SHP77 (cell line): ENCODE results near the gene ABTB2.
"Not testable (repeated sequence)": the region's sequence is repeated elsewhere in the genome, so short reads cannot be mapped to it uniquely, and the experiment has no call there.

Experiments used
- DNase-seq, 2 experiments: peaks; one replicate each; lab custom pipeline; 2025; lab: John Stamatoyannopoulos, UW

Gene ABTB2

GRCh38 chr11:34185926-34186841, 171.6 kb downstream of the ABTB2 start:
- no peak for DNase-seq

GRCh38 chr11:34184505-34185015, 173.2 kb downstream of the ABTB2 start:
- DNase-seq, result peak in 1 of 2 experiments; percentile 31

- no peak for DNase-seq
Observed at GRCh38 chr11:34183848-34184391, 173.9 kb downstream of the ABTB2 start.

GRCh38 chr11:34182921-34183685, 174.7 kb downstream of the ABTB2 start:
- no peak for DNase-seq

- no peak for DNase-seq
Observed at GRCh38 chr11:34182425-34182824, 175.4 kb downstream of the ABTB2 start.

GRCh38 chr11:34181856-34182405, 175.9 kb downstream of the ABTB2 start:
- no peak for DNase-seq

- DNase-seq, result no peak
Observed at GRCh38 chr11:34181251-34181650, 176.6 kb downstream of the ABTB2 start.

- not testable (repeated sequence) for DNase-seq
Observed at GRCh38 chr11:34180814-34181165, 177.0 kb downstream of the ABTB2 start.

GRCh38 chr11:34180040-34180813, 177.6 kb downstream of the ABTB2 start:
- no peak for DNase-seq

GRCh38 chr11:34179026-34179675, 178.7 kb downstream of the ABTB2 start:
- DNase-seq, result no peak

- no peak for DNase-seq
Observed at GRCh38 chr11:34178209-34178821, 179.5 kb downstream of the ABTB2 start.

- DNase-seq, result peak in 1 of 2 experiments; percentile 12
Observed at GRCh38 chr11:34176751-34177209, 181.0 kb downstream of the ABTB2 start.

GRCh38 chr11:34175284-34176019, 182.4 kb downstream of the ABTB2 start:
- DNase-seq, result no peak

- DNase-seq, result peak; percentile 58 to 73
Observed at GRCh38 chr11:34174412-34175041, 183.3 kb downstream of the ABTB2 start.

GRCh38 chr11:34173050-34173449, 184.8 kb downstream of the ABTB2 start:
- DNase-seq, result no peak

- DNase-seq, result no peak
Observed at GRCh38 chr11:34169686-34170085, 188.1 kb downstream of the ABTB2 start.

- DNase-seq, result no peak
Observed at GRCh38 chr11:34168642-34169420, 189.0 kb downstream of the ABTB2 start.

- DNase-seq, result no peak
Observed at GRCh38 chr11:34167961-34168360, 189.8 kb downstream of the ABTB2 start.
